Kidney (tissue), 14 donors: ENCODE data around the gene ING5. TPM values are rescaled to one million over a fixed set of nuclear protein-coding genes. Genes with fewer than 3 reads are reported as not detected.

Experiments
- DNase-seq, 5 donors: peaks; one replicate each; pipeline ENCODE4 v3.0.0-alpha.2; 2013 to 2020
- FAIRE-seq: peaks from 2 replicates; lab custom pipeline; 2012; peaks lifted over from hg19 to GRCh38; lab: Jason Lieb, UNC
- H3K27ac ChIP-seq, 2 donors: one replicate each; pipeline ENCODE4 v1.7.0; 2013; ENCODE audit warnings: low read depth in 2 of 2, low read length in 2 of 2, inconsistent platforms in 1 of 2
- H3K27me3 ChIP-seq: one replicate; pipeline ENCODE4 v1.7.1; 2013; ENCODE audit warnings: low read length, inconsistent platforms; ENCODE audit not compliant: control insufficient read depth, insufficient read depth
- H3K36me3 ChIP-seq, 3 donors: one replicate each; pipeline versions ENCODE4 v1.7.0 to v1.7.1; 2013; ENCODE audit warnings: low read length in 3 of 3, control low read depth in 1 of 3, inconsistent platforms in 1 of 3; ENCODE audit not compliant: insufficient read depth in 3 of 3, control insufficient read depth in 2 of 3
- H3K4me1 ChIP-seq, 3 donors: one replicate each; pipeline versions ENCODE4 v1.7.0 to v1.7.1; 2013; ENCODE audit warnings: low read length in 3 of 3, inconsistent platforms in 1 of 3, low read depth in 1 of 3; ENCODE audit not compliant: control insufficient read depth in 2 of 3, insufficient read depth in 2 of 3
- H3K4me3 ChIP-seq, 3 donors: one replicate each; pipeline versions ENCODE4 v1.7.0 to v1.8.1; 2013; ENCODE audit warnings: low read length in 3 of 3, control low read depth in 1 of 3, inconsistent platforms in 1 of 3
- H3K9ac ChIP-seq, 3 donors: one replicate each; pipeline versions ENCODE4 v1.7.0 to v1.7.1; 2013; ENCODE audit warnings: low read length in 3 of 3, control low read depth in 1 of 3, inconsistent platforms in 1 of 3
- H3K9me3 ChIP-seq, 3 donors: one replicate each; pipeline versions ENCODE4 v1.7.0 to v1.7.1; 2013; ENCODE audit warnings: low read length in 3 of 3, control low read depth in 1 of 3, inconsistent platforms in 1 of 3; ENCODE audit not compliant: control insufficient read depth in 2 of 3, insufficient read depth in 1 of 3
- intact Hi-C: fragments of 100-400 bp; cut with DNase I; formaldehyde crosslinking; loops from one replicate; pipeline ENCODE4 v1.11.1; 2022
- polyA plus RNA-seq: library from polyadenylated mRNA; stranded (reverse); fragments of 350-450 nt; fragmentation: Illumina TruSeq; extraction: RNeasy Lipid Tissue Mini Kit (QIAGEN cat#74804); gene quantifications from one replicate; pipeline ENCODE4 v1.2.3, GENCODE V29; 2014; ENCODE audit warnings: low read depth, low replicate concordance; ENCODE audit not compliant: insufficient read depth
- total RNA-seq: library from RNA; stranded (reverse); fragmentation: NEBNext Ultra II Directional; extraction: Animal tissue kit (Norgen Biotek cat#: 25700); gene quantifications from one replicate; pipeline ENCODE4 v1.2.1, GENCODE V29; 2021
- TF ChIP-seq, protein P1 (sequence below): IDR thresholded peaks from 3 replicates; pipeline ENCODE4 v1.5.1; 2012; ENCODE audit warnings: mild to moderate bottlenecking, moderate library complexity, borderline replicate concordance; ENCODE audit not compliant: insufficient read depth; ENCODE audit errors: extremely low read depth
- donor health status: control.
- donor health status: control.
- donor health status: control.
- donor health status: control.
- donor health status: control.
- donor health status: DM: yes; HTN: yes; CAD: no.
- donor health status: Normal renal cell carcinoma (clear cell type).

The ING5 gene
- total and polyA plus RNA-seq, 2 donors from 2014 or later = 27.3 to 37.7 TPM

- Histone ChIP-seq H3K27ac (no peak overlapping the region), H3K27me3 (no peaks in the 10 kb centered on the region), H3K36me3 (peaks cover 0 to 19% (median 12%) of the 10 kb centered on the region in 3 donors), H3K9ac (no peak overlapping the region), H3K4me1 (peaks cover 0 to 3% (median 0%) of the 10 kb centered on the region in 3 donors), H3K4me3 (no peak overlapping the region), H3K9me3 (no peaks in the 10 kb centered on the region)
- FAIRE-seq (no peak), DNase-seq (no peak)
- intact Hi-C loops = no loop called here
- TF ChIP-seq, protein P1, sequence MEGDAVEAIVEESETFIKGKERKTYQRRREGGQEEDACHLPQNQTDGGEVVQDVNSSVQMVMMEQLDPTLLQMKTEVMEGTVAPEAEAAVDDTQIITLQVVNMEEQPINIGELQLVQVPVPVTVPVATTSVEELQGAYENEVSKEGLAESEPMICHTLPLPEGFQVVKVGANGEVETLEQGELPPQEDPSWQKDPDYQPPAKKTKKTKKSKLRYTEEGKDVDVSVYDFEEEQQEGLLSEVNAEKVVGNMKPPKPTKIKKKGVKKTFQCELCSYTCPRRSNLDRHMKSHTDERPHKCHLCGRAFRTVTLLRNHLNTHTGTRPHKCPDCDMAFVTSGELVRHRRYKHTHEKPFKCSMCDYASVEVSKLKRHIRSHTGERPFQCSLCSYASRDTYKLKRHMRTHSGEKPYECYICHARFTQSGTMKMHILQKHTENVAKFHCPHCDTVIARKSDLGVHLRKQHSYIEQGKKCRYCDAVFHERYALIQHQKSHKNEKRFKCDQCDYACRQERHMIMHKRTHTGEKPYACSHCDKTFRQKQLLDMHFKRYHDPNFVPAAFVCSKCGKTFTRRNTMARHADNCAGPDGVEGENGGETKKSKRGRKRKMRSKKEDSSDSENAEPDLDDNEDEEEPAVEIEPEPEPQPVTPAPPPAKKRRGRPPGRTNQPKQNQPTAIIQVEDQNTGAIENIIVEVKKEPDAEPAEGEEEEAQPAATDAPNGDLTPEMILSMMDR = no peak
Observed at GRCh38 chr2:241752253-241752652, 50.4 kb downstream of the ING5 start.

DNA sequence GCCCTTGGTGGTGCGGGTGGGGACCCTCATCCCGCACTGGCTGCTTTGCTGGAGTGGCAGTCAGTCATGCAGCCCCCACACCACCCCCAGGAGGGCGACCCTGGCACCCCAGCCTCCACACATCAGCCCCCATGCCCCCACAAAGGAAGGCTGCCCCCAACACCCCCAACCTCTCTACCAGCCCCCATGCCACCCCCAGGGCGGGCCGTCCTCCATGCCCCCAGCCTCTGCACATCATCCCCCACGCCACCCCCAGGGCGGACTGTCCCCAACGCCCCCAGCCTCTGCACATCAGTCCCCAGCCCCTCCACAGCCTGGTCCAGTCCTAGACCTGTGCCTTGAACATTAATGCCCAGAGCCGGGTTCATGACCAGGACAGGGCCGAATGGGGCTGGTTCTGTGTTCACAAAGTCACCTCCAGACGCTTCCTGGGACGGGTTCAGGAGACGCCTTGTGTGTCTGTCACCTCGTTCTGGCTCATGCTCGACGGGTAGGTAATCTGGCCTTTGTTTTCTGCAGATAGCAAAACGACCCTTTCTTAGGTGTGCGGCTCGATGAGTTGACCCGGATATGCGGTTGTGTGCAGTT, 50.9 kb downstream of the ING5 start:
- FAIRE-seq (no peak), DNase-seq (no peak)
- no peaks in the 10 kb centered on the region for H3K27me3 ChIP-seq

DNA sequence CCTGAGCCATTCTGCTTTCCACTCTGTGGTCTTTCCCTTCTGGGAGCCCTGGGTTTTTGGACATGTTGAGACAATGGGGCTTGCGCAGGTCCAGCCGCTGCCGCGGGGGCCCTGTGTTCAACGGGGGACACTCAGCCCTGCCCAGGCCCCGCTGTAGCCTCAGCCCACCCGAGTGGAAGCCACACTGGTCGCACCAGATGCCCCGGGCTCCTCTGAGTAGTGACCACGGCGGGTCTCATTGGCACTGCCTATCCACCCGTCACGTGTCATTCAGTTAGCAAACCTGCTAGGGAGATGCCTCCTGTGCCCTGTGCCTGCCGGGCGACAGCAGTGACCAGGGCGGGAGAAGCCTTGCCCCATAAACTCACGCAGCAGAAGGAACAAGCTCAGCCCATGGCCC, 51.7 kb downstream of the ING5 start:
- Histone ChIP-seq H3K4me3 (no peak overlapping the region), H3K9me3 (no peaks in the 10 kb centered on the region), H3K27ac (no peak overlapping the region), H3K27me3 (no peaks in the 10 kb centered on the region), H3K4me1 (peaks cover 0 to 3% (median 0%) of the 10 kb centered on the region in 3 donors), H3K36me3 (peaks cover 0 to 28% (median 12%) of the 10 kb centered on the region in 3 donors), H3K9ac (no peak overlapping the region)
- TF ChIP-seq, protein P1 = no peak
- intact Hi-C loops = no loop called here
- DNase-seq (no peak), FAIRE-seq (no peak)

More for the DNA sequence above, 50.9 kb downstream of the ING5 start:
- Histone ChIP-seq H3K4me3 (no peak overlapping the region), H3K36me3 (peaks cover 0 to 22% (median 12%) of the 10 kb centered on the region in 3 donors), H3K9ac (no peak overlapping the region), H3K9me3 (no peaks in the 10 kb centered on the region), H3K4me1 (peaks cover 0 to 3% (median 0%) of the 10 kb centered on the region in 3 donors), H3K27ac (no peak overlapping the region)
- intact Hi-C loops = no loop called here
- TF ChIP-seq, protein P1 = no peak
